Fibroblast of villous mesenchyme (primary cell): Measurements from ENCODE around the gene COMMD1. TPM values are rescaled to one million over a fixed set of nuclear protein-coding genes. Genes with fewer than 3 reads are reported as not detected.

ENCODE experiments used
- DNase-seq: peaks from one replicate; pipeline ENCODE4 v3.0.0-alpha.2; 2010; ENCODE audit warnings: low read depth
- H3K4me3 ChIP-seq: 2 replicates; pipeline ENCODE4 v1.5.1; 2011; ENCODE audit warnings: low read depth, mild to moderate bottlenecking, low read length
- total RNA-seq: library from RNA; depleted of rRNA; stranded (reverse); fragments of >200 nt; gene quantifications from 2 replicates; pipeline ENCODE4 v1.2.3, GENCODE V29; 2012
- TF ChIP-seq, protein P1 (sequence below): IDR thresholded peaks from 2 replicates; pipeline ENCODE4 v1.5.1; 2012; ENCODE audit warnings: low read depth, mild to moderate bottlenecking, low read length; ENCODE audit not compliant: insufficient read depth

Gene COMMD1
- total RNA-seq, 1 donor, result 59.2 TPM

DNA sequence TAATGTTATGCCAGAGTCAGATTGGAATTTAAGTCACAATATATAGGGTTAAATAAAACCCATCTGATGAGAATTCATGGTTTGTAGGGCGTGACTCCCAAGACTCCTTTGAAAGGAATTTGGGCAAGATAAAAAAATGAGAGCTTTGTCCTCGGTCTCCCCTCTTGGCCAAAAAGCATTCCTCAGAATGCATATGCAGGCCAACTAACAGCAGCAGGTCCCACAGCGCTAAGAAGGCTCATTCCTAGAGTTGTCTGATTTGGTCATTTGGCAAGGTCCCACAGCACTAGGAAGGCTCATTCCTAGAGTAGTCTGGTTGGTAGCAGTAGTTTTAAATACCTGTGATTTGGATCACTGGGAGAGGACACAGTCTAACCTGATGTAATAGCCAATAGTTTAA, 184.2 kb downstream of the COMMD1 start:
- TF ChIP-seq, protein P1, sequence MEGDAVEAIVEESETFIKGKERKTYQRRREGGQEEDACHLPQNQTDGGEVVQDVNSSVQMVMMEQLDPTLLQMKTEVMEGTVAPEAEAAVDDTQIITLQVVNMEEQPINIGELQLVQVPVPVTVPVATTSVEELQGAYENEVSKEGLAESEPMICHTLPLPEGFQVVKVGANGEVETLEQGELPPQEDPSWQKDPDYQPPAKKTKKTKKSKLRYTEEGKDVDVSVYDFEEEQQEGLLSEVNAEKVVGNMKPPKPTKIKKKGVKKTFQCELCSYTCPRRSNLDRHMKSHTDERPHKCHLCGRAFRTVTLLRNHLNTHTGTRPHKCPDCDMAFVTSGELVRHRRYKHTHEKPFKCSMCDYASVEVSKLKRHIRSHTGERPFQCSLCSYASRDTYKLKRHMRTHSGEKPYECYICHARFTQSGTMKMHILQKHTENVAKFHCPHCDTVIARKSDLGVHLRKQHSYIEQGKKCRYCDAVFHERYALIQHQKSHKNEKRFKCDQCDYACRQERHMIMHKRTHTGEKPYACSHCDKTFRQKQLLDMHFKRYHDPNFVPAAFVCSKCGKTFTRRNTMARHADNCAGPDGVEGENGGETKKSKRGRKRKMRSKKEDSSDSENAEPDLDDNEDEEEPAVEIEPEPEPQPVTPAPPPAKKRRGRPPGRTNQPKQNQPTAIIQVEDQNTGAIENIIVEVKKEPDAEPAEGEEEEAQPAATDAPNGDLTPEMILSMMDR, result no peak
- DNase-seq, result no peak
- no peak overlapping the region for H3K4me3 ChIP-seq

DNA sequence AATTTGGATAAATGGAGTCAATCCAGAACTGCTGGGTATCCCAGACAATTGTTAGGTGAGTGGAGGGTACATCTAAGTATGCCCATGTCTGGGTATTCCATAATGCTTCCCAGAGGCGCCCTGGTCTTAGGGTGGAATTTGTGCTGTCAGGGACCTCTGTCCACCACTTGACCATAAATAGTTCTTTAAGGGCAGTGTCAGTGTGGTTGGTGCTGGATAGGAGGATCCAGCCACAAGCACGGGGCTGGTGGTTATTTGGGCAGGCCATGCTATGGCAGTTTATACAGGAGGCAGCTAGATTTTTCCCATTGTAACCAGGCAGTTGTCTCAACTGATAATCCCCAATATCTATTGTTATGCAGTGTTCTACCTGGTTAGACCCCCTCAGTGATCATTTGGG, 186.0 kb downstream of the COMMD1 start:
- TF ChIP-seq, protein P1, result no peak
- no peak for DNase-seq
- no peak overlapping the region for H3K4me3 ChIP-seq

DNA sequence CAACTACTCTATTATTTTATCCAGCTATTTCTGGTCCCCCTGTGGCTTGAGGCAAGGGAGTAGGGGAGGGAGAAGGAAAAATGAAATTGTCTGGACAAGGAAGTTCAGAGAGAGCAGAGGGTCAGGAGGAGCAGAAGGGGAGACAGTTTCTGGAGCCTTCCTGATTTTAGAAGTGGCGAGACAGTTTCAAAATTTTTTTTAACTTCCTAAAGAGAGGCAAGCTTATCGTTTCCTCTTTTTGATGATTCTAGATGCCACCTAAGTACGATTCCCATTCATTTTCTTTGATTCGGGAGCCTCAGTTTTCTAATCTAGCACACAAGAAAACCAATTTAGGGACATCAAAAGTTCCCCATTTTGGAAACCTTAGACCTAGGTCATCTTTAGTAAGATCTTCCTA, 193.6 kb downstream of the COMMD1 start:
- TF ChIP-seq, protein P1, result no peak
- no peak overlapping the region for H3K4me3 ChIP-seq
- no peak for DNase-seq

DNA sequence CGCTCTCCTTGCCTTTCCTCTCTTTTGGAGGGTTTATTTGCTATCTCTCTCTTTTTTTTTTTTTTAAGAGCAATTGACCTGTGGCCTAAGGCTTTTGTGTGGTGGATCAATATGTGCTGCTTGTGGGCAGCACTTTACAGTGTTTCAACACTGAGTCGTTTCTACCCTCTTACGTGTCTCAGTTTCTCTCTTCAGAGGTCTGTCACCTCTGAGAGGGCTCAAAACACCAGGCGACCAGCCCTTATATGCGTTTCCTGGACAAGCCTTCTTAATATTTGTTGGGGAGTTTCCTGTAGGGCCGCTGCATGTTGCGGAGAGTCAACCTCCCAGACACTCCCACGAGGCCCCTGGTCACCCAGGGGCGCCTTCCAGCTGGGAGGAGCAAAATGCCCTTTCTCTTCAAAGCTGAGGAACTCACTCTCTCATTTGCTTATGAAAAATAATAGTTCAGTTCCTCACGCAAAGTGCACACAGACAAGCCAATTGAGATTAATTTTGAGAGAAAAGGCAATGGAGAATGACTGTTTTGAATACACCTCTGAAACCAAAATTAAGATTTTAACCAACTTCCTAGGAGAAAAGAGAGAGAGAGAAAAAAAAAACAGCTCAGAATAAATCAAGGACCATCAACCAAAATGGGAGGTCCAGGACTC, 194.2 kb downstream of the COMMD1 start:
- TF ChIP-seq, protein P1, result no peak
- no peak overlapping the region for H3K4me3 ChIP-seq
- no peak for DNase-seq

DNA sequence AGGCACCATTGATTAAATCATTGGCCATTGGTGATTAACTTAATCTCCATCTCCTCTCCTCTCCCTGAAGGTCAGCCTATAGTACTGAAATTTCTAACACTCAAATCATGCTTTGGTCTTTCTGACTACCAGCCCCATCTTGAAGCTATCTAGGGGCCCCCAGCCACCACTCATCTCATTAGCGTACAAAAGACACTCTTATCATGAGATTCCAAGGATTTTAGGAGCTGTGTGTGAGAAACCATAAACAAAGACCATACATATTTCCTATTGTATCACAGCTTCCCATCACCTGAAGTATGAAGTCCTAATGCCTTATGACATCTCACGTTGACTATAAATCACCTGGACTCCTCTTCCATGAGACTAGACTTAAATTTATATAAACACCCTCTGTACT, 196.4 kb downstream of the COMMD1 start:
- DNase-seq, result no peak
- no peak overlapping the region for H3K4me3 ChIP-seq
- TF ChIP-seq, protein P1, result no peak

DNA sequence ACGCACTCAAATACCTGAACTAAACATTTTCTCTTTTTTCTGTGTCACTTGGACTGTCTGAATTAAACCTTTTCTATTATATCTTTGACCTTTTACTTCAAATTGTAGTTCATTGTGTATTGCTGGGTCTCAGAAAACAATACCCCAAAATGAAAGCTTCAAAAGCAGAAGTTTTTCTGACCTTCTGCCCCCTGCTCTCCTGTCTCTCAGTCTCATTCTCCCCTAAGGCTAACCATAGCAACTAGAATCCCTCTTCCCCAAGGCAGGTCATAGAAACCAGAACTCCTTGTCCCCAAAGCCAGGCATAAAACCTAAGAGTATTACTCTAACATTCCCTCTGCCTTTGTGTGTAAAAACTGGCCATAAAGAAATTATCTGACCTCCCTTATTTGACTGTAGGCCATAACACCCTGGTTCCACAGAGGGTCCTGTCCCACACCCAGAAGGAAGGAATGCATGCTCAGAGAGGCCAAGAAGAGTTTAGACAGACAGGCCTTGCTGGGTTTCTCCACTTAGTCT, 197.0 kb downstream of the COMMD1 start:
- DNase-seq, result no peak
- H3K4me3 ChIP-seq, result no peak overlapping the region
- TF ChIP-seq, protein P1, result no peak

DNA sequence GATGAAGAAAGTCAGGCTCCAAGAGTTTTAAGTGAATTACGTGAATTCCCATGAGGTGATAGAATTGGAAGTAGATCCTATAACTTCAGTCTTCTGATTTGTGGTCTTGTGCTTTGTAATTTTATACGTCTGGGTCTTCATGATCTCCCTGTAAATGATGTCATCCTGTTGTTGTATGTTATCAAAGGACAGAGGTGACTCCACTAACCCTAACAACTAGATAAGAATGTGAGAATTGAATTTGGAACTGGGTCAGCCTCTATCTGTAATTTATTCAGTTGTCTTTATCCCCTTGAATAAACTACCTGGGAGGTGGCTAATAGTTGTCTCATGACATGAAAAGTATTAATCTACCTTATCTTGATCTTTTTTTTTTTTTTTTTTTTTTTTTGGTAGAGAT, 204.1 kb downstream of the COMMD1 start:
- DNase-seq, result no peak
- TF ChIP-seq, protein P1, result no peak
- H3K4me3 ChIP-seq, result no peak overlapping the region
